Stimulated activated CD8-positive, alpha-beta memory T cell treated with anti-CD3 and anti-CD28 coated beads, Interleukin-2, amount 100 ng/mL, for 1 hour (primary cell): ENCODE measurements around the gene WNT1.

Experiments used
- DNase-seq, 2 donors: peaks; one replicate each; pipeline ENCODE4 v3.0.0-alpha.2; 2020; ENCODE audit warnings: low read depth in 2 of 2

Gene WNT1

DNA sequence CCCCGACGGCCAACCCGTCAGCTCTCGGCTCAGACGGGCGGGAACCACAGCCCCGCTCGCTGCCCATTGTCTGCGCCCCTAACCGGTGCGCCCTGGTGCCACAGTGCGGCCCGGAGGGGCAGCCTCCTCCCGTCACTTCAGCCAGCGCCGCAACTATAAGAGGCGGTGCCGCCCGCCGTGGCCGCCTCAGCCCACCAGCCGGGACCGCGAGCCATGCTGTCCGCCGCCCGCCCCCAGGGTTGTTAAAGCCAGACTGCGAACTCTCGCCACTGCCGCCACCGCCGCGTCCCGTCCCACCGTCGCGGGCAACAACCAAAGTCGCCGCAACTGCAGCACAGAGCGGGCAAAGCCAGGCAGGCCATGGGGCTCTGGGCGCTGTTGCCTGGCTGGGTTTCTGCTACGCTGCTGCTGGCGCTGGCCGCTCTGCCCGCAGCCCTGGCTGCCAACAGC is at the start of gene WNT1:
WNT1 (plus strand) TSS at position 32 of the 450 bp plus-strand sequence; CDS start at position 361, 329 bp downstream.
- no peak for DNase-seq

DNA sequence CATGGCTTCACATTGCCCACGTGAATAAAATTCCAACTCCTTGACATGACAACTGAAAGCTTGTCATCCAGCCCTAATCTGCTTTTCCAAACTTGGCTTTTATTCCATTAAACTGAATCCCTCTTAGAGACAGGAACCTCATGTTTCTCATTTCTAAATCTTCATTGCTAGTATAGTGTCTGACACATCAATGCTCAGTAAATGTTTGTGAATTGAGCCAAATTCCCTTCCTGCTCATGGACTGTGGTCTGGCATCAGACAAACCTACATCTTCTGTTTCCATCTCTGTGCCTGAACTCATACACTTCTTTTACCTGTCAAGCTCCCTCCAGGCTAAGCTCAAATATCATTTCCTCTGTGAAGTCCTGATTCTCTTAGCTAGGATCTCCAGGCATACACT is 48.6 kb upstream of the WNT1 start:
- DNase-seq = no peak

- no peak for DNase-seq
Observed at GRCh38 chr12:48930475-48930874, 47.6 kb upstream of the WNT1 start.

DNA sequence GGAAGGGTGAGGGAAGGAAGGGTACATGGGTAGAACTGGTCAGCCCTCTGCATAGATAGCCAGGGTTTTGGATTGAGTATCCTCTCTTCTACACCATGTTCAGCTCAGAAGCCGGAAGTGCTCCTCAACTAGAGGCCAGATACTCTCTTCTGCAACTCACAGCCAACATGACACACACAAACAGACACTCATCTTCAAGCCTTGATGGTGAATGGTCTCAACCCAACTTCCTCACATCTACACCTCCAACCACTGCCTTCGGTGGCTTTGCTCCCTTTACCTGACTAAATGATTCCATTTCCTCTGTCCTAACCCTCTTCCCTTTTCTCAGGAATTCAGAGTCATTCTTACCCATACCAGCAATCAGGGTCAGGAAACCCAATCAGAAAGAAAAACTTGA is 45.2 kb upstream of the WNT1 start:
- DNase-seq = no peak

- DNase-seq = no peak
Observed at GRCh38 chr12:48933664-48934311, 44.3 kb upstream of the WNT1 start.

DNA sequence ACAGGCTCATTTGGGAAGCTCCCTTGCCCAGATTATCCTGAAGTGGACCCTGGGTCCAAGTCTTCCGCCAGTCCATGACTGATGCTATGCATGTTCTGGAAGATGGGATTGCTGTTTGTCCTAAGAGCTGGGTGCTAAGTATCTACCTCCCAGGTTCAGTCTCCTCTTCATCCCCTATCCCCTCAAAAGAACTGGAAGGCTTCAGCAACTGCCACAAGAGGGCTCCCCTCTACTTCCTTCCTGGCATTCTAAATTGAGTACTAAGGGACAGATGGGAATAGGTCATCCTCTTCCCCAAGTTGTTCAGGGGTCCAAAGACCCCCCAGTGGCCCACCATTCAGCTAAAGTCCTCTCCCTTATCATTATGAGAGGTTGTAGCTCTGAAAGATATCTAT is 43.8 kb upstream of the WNT1 start:
- DNase-seq = no peak

DNA sequence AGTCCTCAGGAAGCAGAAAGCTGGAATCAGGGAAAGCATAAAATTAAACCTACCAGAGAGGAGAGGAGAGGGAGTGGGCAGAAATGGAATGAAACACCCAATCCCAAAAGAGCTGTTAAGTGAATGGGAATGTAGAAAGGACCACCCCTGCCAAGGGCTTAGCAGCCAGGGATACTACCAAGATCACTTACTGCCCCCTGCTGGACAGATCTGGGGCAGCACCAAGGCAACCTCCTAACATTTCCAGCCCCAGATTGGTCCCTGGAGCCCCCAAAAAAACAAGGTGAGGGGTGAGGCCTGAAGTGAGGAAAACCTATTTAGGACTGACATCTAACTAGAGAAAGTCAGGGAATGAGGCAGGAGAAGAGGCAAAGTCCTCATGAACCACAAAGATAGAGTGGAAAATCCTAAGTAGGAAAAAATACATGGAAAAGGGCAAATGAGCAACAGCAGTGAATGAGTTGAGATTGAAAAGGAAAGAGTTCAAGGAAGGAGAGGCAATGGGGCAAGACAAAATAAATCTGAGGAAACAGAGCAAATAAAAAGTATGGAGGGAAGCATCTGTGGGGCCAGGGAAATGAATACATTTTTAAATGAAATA is 41.6 kb upstream of the WNT1 start:
- DNase-seq = peak; percentile 70 to 72

GRCh38 chr12:48937170-48937569 is 41.0 kb upstream of the WNT1 start:
- no peak for DNase-seq

- no peak for DNase-seq
Observed at GRCh38 chr12:48938805-48939204, 39.3 kb upstream of the WNT1 start.

GRCh38 chr12:48940181-48940580 is 37.9 kb upstream of the WNT1 start:
- no peak for DNase-seq

GRCh38 chr12:48943221-48943620 is 34.9 kb upstream of the WNT1 start:
- no peak for DNase-seq

- no peak for DNase-seq
Observed at GRCh38 chr12:48946205-48946604, 31.9 kb upstream of the WNT1 start.

GRCh38 chr12:48946943-48947342 is 31.2 kb upstream of the WNT1 start:
- no peak for DNase-seq

- no peak for DNase-seq
Observed at GRCh38 chr12:48947727-48948126, 30.4 kb upstream of the WNT1 start.

GRCh38 chr12:48952691-48953090 is 25.4 kb upstream of the WNT1 start:
- DNase-seq = no peak

DNA sequence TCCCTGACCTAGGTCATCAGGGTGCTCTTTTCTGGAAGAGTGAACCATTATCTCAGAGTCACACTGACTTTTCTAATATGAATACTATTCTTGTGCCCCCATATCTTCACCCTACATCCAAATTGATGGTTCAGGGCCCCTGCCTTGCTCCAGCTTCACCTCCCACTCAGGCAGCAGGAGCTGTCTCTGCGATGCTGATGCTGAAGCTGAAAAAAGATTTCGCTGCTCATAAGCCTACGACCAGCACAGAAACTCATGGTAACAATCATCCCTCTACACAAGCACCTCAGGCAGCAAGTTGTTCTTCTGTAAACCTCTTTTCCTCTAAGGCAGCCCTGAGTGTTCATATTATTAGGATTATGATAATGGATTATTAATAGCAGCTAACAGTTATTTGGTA is 24.1 kb upstream of the WNT1 start:
- no peak for DNase-seq

GRCh38 chr12:48954841-48955501 is 23.2 kb upstream of the WNT1 start:
- no peak for DNase-seq

DNA sequence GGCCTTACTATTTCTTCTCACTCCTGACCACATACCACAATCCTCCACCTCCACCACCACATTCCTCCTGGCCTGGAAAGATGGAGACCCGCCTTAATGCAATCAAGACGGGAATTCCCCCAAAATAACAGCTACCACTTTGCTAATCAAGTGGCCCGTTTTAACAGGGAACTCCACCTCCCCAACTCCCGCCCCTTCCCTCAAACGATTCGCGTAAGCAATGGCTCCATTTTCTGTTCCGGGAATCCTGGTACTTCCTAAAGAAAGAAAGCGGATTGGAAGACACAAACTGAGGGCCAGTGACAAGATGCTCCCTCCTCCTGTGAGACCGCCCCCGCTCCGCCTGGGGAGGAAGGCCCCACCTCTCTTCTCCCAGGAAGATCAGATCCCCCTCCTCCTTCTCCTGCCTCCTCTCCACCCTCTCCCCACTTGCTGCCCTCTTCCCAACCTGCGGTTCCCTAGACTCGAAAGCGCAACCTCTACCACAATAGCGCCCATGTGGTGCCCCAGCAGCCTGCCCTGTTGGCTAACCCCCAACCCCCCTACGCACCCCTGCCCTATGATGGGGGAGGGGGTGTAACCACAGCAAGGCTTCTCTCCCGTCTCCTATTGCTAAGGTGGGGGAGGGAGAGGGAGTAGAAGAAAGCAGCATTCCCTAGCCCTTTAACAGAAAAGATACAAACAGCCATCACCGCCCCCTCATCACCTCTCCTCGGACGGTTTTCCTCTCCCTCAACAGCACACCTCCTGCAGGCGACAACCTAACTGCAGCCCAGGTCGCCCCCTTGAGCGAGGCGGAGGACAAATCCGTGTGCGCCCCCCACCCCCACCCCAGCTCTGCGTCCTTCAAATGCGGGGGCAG is 21.6 kb upstream of the WNT1 start:
- DNase-seq = no peak

- peak; percentile 84 to 85 for DNase-seq
Observed at GRCh38 chr12:48957141-48958048, 20.7 kb upstream of the WNT1 start, which contains the start of gene ARF3. ARF3 (minus strand) TSS chr12:48957487; CDS start chr12:48941095, 16,392 bp downstream.

- DNase-seq = no peak
Observed at GRCh38 chr12:48958049-48958388, 20.1 kb upstream of the WNT1 start.

DNA sequence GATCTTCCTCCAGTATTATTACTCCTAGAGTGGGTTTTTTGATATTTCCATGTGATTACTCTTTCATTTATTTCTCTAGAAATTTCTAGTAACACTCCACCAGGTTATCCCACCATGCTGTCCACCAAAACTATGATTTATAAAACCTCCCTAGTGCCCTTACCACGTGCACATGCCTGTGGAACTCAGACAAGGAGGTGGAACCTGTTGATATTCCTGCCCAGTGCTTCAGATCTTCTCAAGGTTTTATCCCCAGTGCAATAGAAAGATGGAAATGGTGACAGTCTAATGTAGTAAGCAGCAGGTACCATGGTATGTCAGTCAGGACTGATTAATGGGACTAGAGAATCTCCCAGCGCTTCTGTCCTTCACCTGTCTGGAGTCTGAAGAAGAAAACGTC is 17.3 kb upstream of the WNT1 start:
- DNase-seq = no peak
